Endothelial cell of umbilical vein (primary cell): ENCODE data around the gene TUBB3. TPM values are rescaled to one million over a fixed set of nuclear protein-coding genes. Genes with fewer than 3 reads are reported as not detected.

Experiments used
- BruUV-seq: library from RNA; stranded (reverse); fragments of 400-500 nt; replicated peaks from 2 replicates; lab custom pipeline; 2021; lab: Mats Ljungman, UMichigan
- CTCF ChIA-PET: fragments of 300-600, 350-600 bp; sonication (Branson Sonifier 250); formaldehyde crosslinking; loops from one replicate; lab custom pipeline; 2021; ENCODE audit warnings: antibody characterized with exemption, inconsistent platforms; lab: Charles Lee
- POLR2A ChIA-PET: fragments of 300-600, 350-600 bp; sonication (Branson Sonifier 250); formaldehyde crosslinking; loops from one replicate; lab custom pipeline; 2021; ENCODE audit warnings: antibody characterized with exemption, inconsistent platforms; lab: Charles Lee
- DNase-seq: peaks from one replicate; pipeline ENCODE4 v3.0.0-alpha.2; 2011; ENCODE audit warnings: low read depth, low spot score
- FAIRE-seq: peaks from 2 replicates; lab custom pipeline; 2011; peaks lifted over from hg19 to GRCh38; lab: Jason Lieb, UNC
- H2AFZ ChIP-seq: 2 replicates; pipeline ENCODE4 v1.6.0; 2012; ENCODE audit warnings: low read depth, low read length, control low read depth, inconsistent platforms
- H3K27ac ChIP-seq: 2 replicates; pipeline ENCODE4 v1.5.1; 2011; ENCODE audit warnings: low read depth, mild to moderate bottlenecking, control low read depth, low read length, moderate library complexity; ENCODE audit not compliant: insufficient read depth
- H3K27me3 ChIP-seq, 2 experiments: 2 replicates each; pipeline versions ENCODE4 v1.6.0 to v1.6.1; 2011; ENCODE audit warnings: low read length in 2 of 2, mixed read lengths in 1 of 2; ENCODE audit not compliant: control insufficient read depth in 2 of 2, insufficient read depth in 2 of 2
- H3K36me3 ChIP-seq, 2 experiments: 2 replicates in 1 of 2; 3 replicates in 1 of 2; pipeline ENCODE4 v1.5.1; 2011; ENCODE audit warnings: low read length in 2 of 2, mild to moderate bottlenecking in 1 of 2, moderate library complexity in 1 of 2; ENCODE audit not compliant: control insufficient read depth in 2 of 2, insufficient read depth in 2 of 2; ENCODE audit errors: extremely low read depth in 1 of 2
- H3K4me1 ChIP-seq: 3 replicates; pipeline ENCODE4 v1.5.1; 2011; ENCODE audit warnings: mild to moderate bottlenecking, low read length; ENCODE audit not compliant: control insufficient read depth, insufficient read depth; ENCODE audit errors: extremely low read depth
- H3K4me2 ChIP-seq: 2 replicates; pipeline ENCODE4 v1.6.1; 2011; ENCODE audit warnings: low read length, control low read depth, mixed read lengths; ENCODE audit not compliant: insufficient read depth
- H3K4me3 ChIP-seq, 3 experiments: fragments of 200-600 bp in 1 of 3; sonication (generic), shearing (Covaris generic) in 1 of 3; replicated peaks in 1 of 3; 2 replicates each; pipeline ENCODE4 v1.5.1; 2011 to 2016; ENCODE audit warnings: control low read depth in 3 of 3, low read length in 3 of 3, mild to moderate bottlenecking in 2 of 3, inconsistent platforms in 1 of 3, low read depth in 1 of 3, moderate library complexity in 1 of 3; ENCODE audit not compliant: insufficient read depth in 1 of 3
- H3K79me2 ChIP-seq: 2 replicates; pipeline ENCODE4 v1.6.0; 2012; ENCODE audit warnings: low read length, inconsistent platforms; ENCODE audit not compliant: control insufficient read depth, insufficient read depth
- H3K9ac ChIP-seq: replicated peaks from 2 replicates; pipeline ENCODE3; 2011; ENCODE audit warnings: low read length, control low read depth; ENCODE audit not compliant: insufficient read depth; ENCODE audit errors: extremely low read depth
- H3K9me1 ChIP-seq: replicated peaks from 3 replicates; pipeline ENCODE4 v1.6.0; 2011; ENCODE audit warnings: mild to moderate bottlenecking, low read length; ENCODE audit not compliant: control insufficient read depth, insufficient read depth; ENCODE audit errors: extremely low read depth
- H3K9me3 ChIP-seq: replicated peaks from 2 replicates; pipeline ENCODE4 v1.5.1; 2012; ENCODE audit warnings: low read length, inconsistent platforms; ENCODE audit not compliant: control insufficient read depth, insufficient read depth
- H4K20me1 ChIP-seq: replicated peaks from 2 replicates; pipeline ENCODE3; 2011; ENCODE audit warnings: mild to moderate bottlenecking, low read length; ENCODE audit not compliant: control insufficient read depth, insufficient read depth; ENCODE audit errors: extremely low read depth
- EZH2 ChIP-seq: IDR thresholded peaks from 2 replicates; pipeline ENCODE4 v1.6.1; 2012; ENCODE audit warnings: borderline replicate concordance, low read depth, mild to moderate bottlenecking, moderate library complexity, low read length, inconsistent platforms; ENCODE audit not compliant: severe bottlenecking
- FOS ChIP-seq: IDR thresholded peaks from 2 replicates; pipeline ENCODE4 v1.6.1; 2011; ENCODE audit warnings: mild to moderate bottlenecking, low read length, moderate library complexity, borderline replicate concordance; ENCODE audit not compliant: insufficient read depth
- GATA2 ChIP-seq: IDR thresholded peaks from 2 replicates; pipeline ENCODE4 v1.7.0; 2011; ENCODE audit warnings: low read depth, mild to moderate bottlenecking, moderate library complexity, mixed read lengths, low read length; ENCODE audit not compliant: insufficient read length, insufficient read depth
- JUN ChIP-seq: IDR thresholded peaks from 2 replicates; pipeline ENCODE4 v1.6.1; 2011; ENCODE audit warnings: borderline replicate concordance, low read depth; ENCODE audit not compliant: insufficient read length, insufficient read depth
- MYC ChIP-seq: IDR thresholded peaks from one replicate; pipeline ENCODE4 v1.6.1; 2011; ENCODE audit warnings: mild to moderate bottlenecking, low read depth, low read length
- POLR2A ChIP-seq: IDR thresholded peaks from 2 replicates; pipeline ENCODE4 v1.6.1; 2012; ENCODE audit warnings: low read depth, mild to moderate bottlenecking, control low read depth, low read length
- POLR2AphosphoS5 ChIP-seq: IDR thresholded peaks from 2 replicates; pipeline ENCODE4 v1.6.1; 2012; ENCODE audit warnings: low read depth, mild to moderate bottlenecking, control low read depth, low read length, moderate library complexity; ENCODE audit not compliant: insufficient read depth
- dilution Hi-C: fragments of 300-500 bp; cut with MboI; formaldehyde crosslinking; loops from one replicate; pipeline ENCODE4 v1.15.0; 2019; ENCODE audit warnings: low sequenced_read_pairs; ENCODE audit not compliant: extremely low pct_ligation_motif_present
- intact Hi-C: fragments of 100-400 bp; cut with micrococcal nuclease; formaldehyde crosslinking; loops from one replicate; pipeline ENCODE4 v1.10.0; 2022
- polyA plus RNA-seq, 4 experiments: library from polyadenylated mRNA; depleted of rRNA in 3 of 4; stranded (reverse) in 3 of 4; unstranded in 1 of 4; fragments of >200 nt; gene quantifications; 2 replicates each; pipeline versions ENCODE4 v1.2.1 to v1.2.3, GENCODE V29; 2011 to 2012; ENCODE audit warnings: missing spikeins in 1 of 4
- total RNA-seq: library from RNA; stranded (reverse); gene quantifications from 2 replicates; pipeline ENCODE4 v1.2.3, GENCODE V29; 2021
- TF ChIP-seq, protein P1 (sequence below): IDR thresholded peaks from 2 replicates; pipeline ENCODE4 v1.6.1; 2011; ENCODE audit not compliant: insufficient read depth, insufficient read length
- TF ChIP-seq, protein P2 (sequence below), 2 donors: IDR thresholded peaks; 1 replicate in 1 of 2; 2 replicates in 1 of 2; pipeline ENCODE4 v1.5.1; 2011; ENCODE audit warnings: low read length in 2 of 2, mild to moderate bottlenecking in 2 of 2, moderate library complexity in 2 of 2, control low read depth in 1 of 2, inconsistent platforms in 1 of 2, low read depth in 1 of 2; ENCODE audit not compliant: insufficient read depth in 1 of 2; ENCODE audit errors: extremely low read depth in 1 of 2

Gene TUBB3
- total and polyA plus RNA-seq, 2 donors (not counting 3 experiments of a cell fraction or from before 2014, with no cell fraction given): 170 to 215 TPM

DNA sequence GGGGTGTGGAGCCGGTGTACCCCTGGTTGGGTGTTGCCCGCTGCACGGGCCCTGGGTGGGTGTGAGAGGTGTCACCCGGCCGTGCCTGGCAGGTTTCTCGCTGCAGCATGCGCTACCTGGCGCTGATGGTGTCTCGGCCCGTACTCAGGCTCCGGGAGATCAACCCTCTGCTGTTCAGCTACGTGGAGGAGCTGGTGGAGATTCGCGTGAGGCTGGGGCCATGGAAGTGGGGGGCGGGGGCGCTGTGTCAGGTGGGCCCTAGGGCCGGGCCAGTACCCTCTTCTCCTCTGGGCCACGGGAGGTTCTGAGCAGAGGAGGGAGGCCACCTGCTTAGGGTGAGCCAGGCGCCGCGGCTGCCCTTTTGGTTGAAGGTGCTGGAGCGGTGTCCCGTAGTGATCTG lies 38.8 kb downstream of the TUBB3 start:
- DNase-seq: no peak
- Histone ChIP-seq H3K9me1 (no peaks in the 10 kb centered on the region), H2AFZ (no peak overlapping the region), H3K79me2 (no peaks in the 10 kb centered on the region), H3K36me3 (peaks cover 5 to 27% of the 10 kb centered on the region in 2 experiments), H3K4me3 (no peak overlapping the region), H3K4me1 (no peaks in the 10 kb centered on the region), H3K9me3 (no peaks in the 10 kb centered on the region), H3K9ac (no peak overlapping the region), H3K27me3 (no peaks in the 10 kb centered on the region), H3K27ac (no peak overlapping the region), H4K20me1 (no peaks in the 10 kb centered on the region), H3K4me2 (no peak overlapping the region)
- dilution Hi-C loops: no loop called here
- FAIRE-seq: no peak
- ChIA-PET POLR2A (no interaction called here), CTCF (no interaction called here)
- intact Hi-C loops: no loop called here
- BruUV-seq: no TSS peak
- TF ChIP-seq FOS: no peak

GRCh38 chr16:89962754-89963498 lies 39.8 kb downstream of the TUBB3 start:
- no peak for FAIRE-seq
- no peaks in the 10 kb centered on the region for H3K79me2 ChIP-seq
- no peaks in the 10 kb centered on the region for H3K27me3 ChIP-seq
- peaks cover 5 to 24% of the 10 kb centered on the region in 2 experiments for H3K36me3 ChIP-seq
- DNase-seq: no peak
- H4K20me1 ChIP-seq: no peaks in the 10 kb centered on the region
- dilution Hi-C loops (no loop called here), intact Hi-C loops (no loop called here)
- H3K9ac ChIP-seq: no peak overlapping the region
- H2AFZ ChIP-seq: no peak overlapping the region
- H3K4me3 ChIP-seq: no peak overlapping the region
- TF ChIP-seq, protein P1, sequence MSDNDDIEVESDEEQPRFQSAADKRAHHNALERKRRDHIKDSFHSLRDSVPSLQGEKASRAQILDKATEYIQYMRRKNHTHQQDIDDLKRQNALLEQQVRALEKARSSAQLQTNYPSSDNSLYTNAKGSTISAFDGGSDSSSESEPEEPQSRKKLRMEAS: no peak
- TF ChIP-seq GATA2: no peak
- no peak for TF ChIP-seq MYC
- TF ChIP-seq, protein P2, sequence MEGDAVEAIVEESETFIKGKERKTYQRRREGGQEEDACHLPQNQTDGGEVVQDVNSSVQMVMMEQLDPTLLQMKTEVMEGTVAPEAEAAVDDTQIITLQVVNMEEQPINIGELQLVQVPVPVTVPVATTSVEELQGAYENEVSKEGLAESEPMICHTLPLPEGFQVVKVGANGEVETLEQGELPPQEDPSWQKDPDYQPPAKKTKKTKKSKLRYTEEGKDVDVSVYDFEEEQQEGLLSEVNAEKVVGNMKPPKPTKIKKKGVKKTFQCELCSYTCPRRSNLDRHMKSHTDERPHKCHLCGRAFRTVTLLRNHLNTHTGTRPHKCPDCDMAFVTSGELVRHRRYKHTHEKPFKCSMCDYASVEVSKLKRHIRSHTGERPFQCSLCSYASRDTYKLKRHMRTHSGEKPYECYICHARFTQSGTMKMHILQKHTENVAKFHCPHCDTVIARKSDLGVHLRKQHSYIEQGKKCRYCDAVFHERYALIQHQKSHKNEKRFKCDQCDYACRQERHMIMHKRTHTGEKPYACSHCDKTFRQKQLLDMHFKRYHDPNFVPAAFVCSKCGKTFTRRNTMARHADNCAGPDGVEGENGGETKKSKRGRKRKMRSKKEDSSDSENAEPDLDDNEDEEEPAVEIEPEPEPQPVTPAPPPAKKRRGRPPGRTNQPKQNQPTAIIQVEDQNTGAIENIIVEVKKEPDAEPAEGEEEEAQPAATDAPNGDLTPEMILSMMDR (IDR thresholded peaks at IDR 0.05; ENCODE audit: extremely low read depth in 1 of 2, insufficient read depth in 1 of 2, low read depth in 1 of 2, low read length in 2 of 2): no peak
- TF ChIP-seq FOS: no peak
- no peak for TF ChIP-seq JUN
- TF ChIP-seq EZH2: no peak
- TF ChIP-seq POLR2A: no peak
- TF ChIP-seq POLR2AphosphoS5: no peak
- BruUV-seq: no TSS peak
- H3K9me1 ChIP-seq: no peaks in the 10 kb centered on the region
- CTCF ChIA-PET: no interaction called here
- no peak overlapping the region for H3K27ac ChIP-seq
- H3K9me3 ChIP-seq: no peaks in the 10 kb centered on the region
- no peaks in the 10 kb centered on the region for H3K4me1 ChIP-seq
- no peak overlapping the region for H3K4me2 ChIP-seq
- POLR2A ChIA-PET: no interaction called here
